Measurements from ENCODE around the gene POLK.
"Not testable (repeated sequence)": the region's sequence is repeated elsewhere in the genome, so short reads cannot be mapped to it uniquely, and the experiment has no call there.

DNA sequence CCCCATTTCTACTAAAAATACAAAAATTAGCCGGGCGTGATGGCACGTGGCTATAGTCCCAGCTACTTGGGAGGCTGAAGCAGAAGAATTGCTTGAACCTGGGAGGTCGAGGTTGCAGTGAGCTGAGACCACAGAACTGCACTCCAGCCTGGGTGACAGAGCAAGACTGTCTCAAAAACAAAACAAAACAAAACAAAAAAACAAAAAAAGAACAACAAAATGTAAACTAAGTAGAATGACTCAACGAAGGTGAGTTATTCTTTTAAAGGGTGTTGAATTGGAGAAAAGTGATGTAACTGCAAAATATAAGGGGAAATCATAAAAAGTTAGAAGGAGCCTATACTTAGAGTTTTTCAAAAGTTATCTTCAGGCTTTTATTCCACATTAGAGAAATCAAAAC is 6.6 kb upstream of the POLK start:
- not testable (repeated sequence) for TF ChIP-seq EZH2 (IDR thresholded peaks at IDR 0.05; ENCODE audit: insufficient read depth, poor library complexity, severe bottlenecking); EZH2phosphoT487 (IDR thresholded peaks at IDR 0.05; ENCODE audit: insufficient read depth, low read depth)
